ENCODE data around the gene RACK1.

GRCh38 chr5:181223058-181223728 lies 20.5 kb downstream of the RACK1 start, which contains the start of gene TRIM41:
- peak in 1 of 6 experiments; percentile 6 for TF ChIP-seq CTCF (IDR thresholded peaks at IDR 0.05)
- TF ChIP-seq POLR2A (IDR thresholded peaks at IDR 0.05) = peak; percentile 80 to 89

All from thyroid gland (tissue), 4 donors.